ENCODE results near the gene ZC3H7B.

Gene ZC3H7B

GRCh38 chr22:41360126-41360525 is 58.8 kb downstream of the ZC3H7B start:
- H3K79me2 ChIP-seq (ENCODE audit: control insufficient read depth, low read length), result no peaks in the 10 kb centered on the region
- peaks cover 2% of the 10 kb centered on the region; the same call in 1 of the 2 replicates for H3K27me3 ChIP-seq (ENCODE audit: control insufficient read depth, low read length)
- H3K27ac ChIP-seq (ENCODE audit: low read depth, low read length), result no peak overlapping the region
- no peaks in the 10 kb centered on the region for H4K20me1 ChIP-seq (ENCODE audit: control insufficient read depth, insufficient read depth, low read depth, low read length)
- TF ChIP-seq CTCF (IDR thresholded peaks at IDR 0.05; ENCODE audit: low read depth, low read length, poor library complexity, severe bottlenecking) (no peak), EZH2phosphoT487 (IDR thresholded peaks at IDR 0.05; ENCODE audit: borderline replicate concordance, low read length) (no peak)
- no peaks in the 10 kb centered on the region for H3K9me3 ChIP-seq (ENCODE audit: control insufficient read depth, insufficient read depth, low read length)
- no peaks in the 10 kb centered on the region for H3K4me1 ChIP-seq (ENCODE audit: control insufficient read depth, low read length)
- H3K36me3 ChIP-seq (ENCODE audit: control insufficient read depth, low read length), result peaks cover 13% of the 10 kb centered on the region; the same call in 1 of the 2 replicates
- no peaks in the 10 kb centered on the region for H3K9me2 ChIP-seq (replicated peaks; ENCODE audit: control insufficient read depth, low read length)
- H3F3A ChIP-seq (ENCODE audit: control insufficient read depth, insufficient read depth), result no peaks in the 10 kb centered on the region
- no peak overlapping the region for H3K4me3 ChIP-seq (ENCODE audit: low read length)
- no peak overlapping the region for H3K4me2 ChIP-seq (ENCODE audit: low read length)

- Histone ChIP-seq H3K27me3 (ENCODE audit: control insufficient read depth, low read length) (peaks cover 13% of the 10 kb centered on the region), H3K4me1 (ENCODE audit: control insufficient read depth, low read length) (peaks cover under 1% of the 10 kb centered on the region), H3K27ac (ENCODE audit: low read depth, low read length) (no peak overlapping the region), H3K4me3 (ENCODE audit: low read length) (no peak overlapping the region), H4K20me1 (ENCODE audit: control insufficient read depth, insufficient read depth, low read depth, low read length) (no peaks in the 10 kb centered on the region), H3K36me3 (ENCODE audit: control insufficient read depth, low read length) (no peaks in the 10 kb centered on the region; the same call in 1 of the 2 replicates), H3F3A (ENCODE audit: control insufficient read depth, insufficient read depth) (no peaks in the 10 kb centered on the region), H3K4me2 (ENCODE audit: low read length) (no peak overlapping the region), H3K9me3 (ENCODE audit: control insufficient read depth, insufficient read depth, low read length) (no peaks in the 10 kb centered on the region), H3K79me2 (ENCODE audit: control insufficient read depth, low read length) (no peaks in the 10 kb centered on the region), H3K9me2 (replicated peaks; ENCODE audit: control insufficient read depth, low read length) (no peaks in the 10 kb centered on the region)
- TF ChIP-seq EZH2phosphoT487 (IDR thresholded peaks at IDR 0.05; ENCODE audit: borderline replicate concordance, low read length) (no peak), CTCF (IDR thresholded peaks at IDR 0.05; ENCODE audit: low read depth, low read length, poor library complexity, severe bottlenecking) (no peak)
Measured at GRCh38 chr22:41361716-41362310, 60.5 kb downstream of the ZC3H7B start.

GRCh38 chr22:41362615-41363014 is 61.3 kb downstream of the ZC3H7B start:
- no peaks in the 10 kb centered on the region for H3F3A ChIP-seq (ENCODE audit: control insufficient read depth, insufficient read depth)
- no peak overlapping the region for H3K27ac ChIP-seq (ENCODE audit: low read depth, low read length)
- no peaks in the 10 kb centered on the region for H4K20me1 ChIP-seq (ENCODE audit: control insufficient read depth, insufficient read depth, low read depth, low read length)
- no peak overlapping the region for H3K4me2 ChIP-seq (ENCODE audit: low read length)
- no peaks in the 10 kb centered on the region for H3K36me3 ChIP-seq (ENCODE audit: control insufficient read depth, low read length)
- H3K9me2 ChIP-seq (replicated peaks; ENCODE audit: control insufficient read depth, low read length), result no peaks in the 10 kb centered on the region
- no peak for TF ChIP-seq CTCF (IDR thresholded peaks at IDR 0.05; ENCODE audit: low read depth, low read length, poor library complexity, severe bottlenecking)
- no peak for TF ChIP-seq EZH2phosphoT487 (IDR thresholded peaks at IDR 0.05; ENCODE audit: borderline replicate concordance, low read length)
- H3K9me3 ChIP-seq (ENCODE audit: control insufficient read depth, insufficient read depth, low read length), result no peaks in the 10 kb centered on the region
- H3K27me3 ChIP-seq (ENCODE audit: control insufficient read depth, low read length), result peaks cover 20% of the 10 kb centered on the region
- no peaks in the 10 kb centered on the region for H3K79me2 ChIP-seq (ENCODE audit: control insufficient read depth, low read length)
- H3K4me3 ChIP-seq (ENCODE audit: low read length), result no peak overlapping the region
- H3K4me1 ChIP-seq (ENCODE audit: control insufficient read depth, low read length), result peaks cover 8% of the 10 kb centered on the region

Data from DOHH2 (cell line).